HG02943 (cell line): ENCODE results near the gene MTRF1L.
"Not testable (repeated sequence)": the region's sequence is repeated elsewhere in the genome, so short reads cannot be mapped to it uniquely, and the experiment has no call there.

Experiments used
- ATAC-seq: cut with Tn5 transposase; IDR thresholded peaks from one replicate; pipeline ENCODE4 v1.9.1; 2021; ENCODE audit warnings: mild to moderate bottlenecking, low read depth, moderate library complexity; ENCODE audit not compliant: unreplicated experiment

Gene MTRF1L

GRCh38 chr6:153012856-153013255, 10.3 kb upstream of the MTRF1L start:
- ATAC-seq: no peak

- ATAC-seq: peak; percentile 5
Observed at GRCh38 chr6:153003366-153003690, 819 bp upstream of the MTRF1L start.

GRCh38 chr6:153001767-153002612, 519 bp downstream of the MTRF1L start:
- ATAC-seq: peak; percentile 23

GRCh38 chr6:153000790-153001189, 1.7 kb downstream of the MTRF1L start:
- not testable (repeated sequence) for ATAC-seq

GRCh38 chr6:153000243-153000642, 2.3 kb downstream of the MTRF1L start:
- ATAC-seq: no peak

GRCh38 chr6:152999538-152999937, 3.0 kb downstream of the MTRF1L start:
- ATAC-seq: not testable (repeated sequence)

- no peak for ATAC-seq
Observed at GRCh38 chr6:152993847-152994246, 8.7 kb downstream of the MTRF1L start.

GRCh38 chr6:152993431-152993830, 9.1 kb downstream of the MTRF1L start:
- ATAC-seq: no peak

- no peak for ATAC-seq
Observed at GRCh38 chr6:152986978-152987377, 15.5 kb downstream of the MTRF1L start.

- ATAC-seq: not testable (repeated sequence)
Observed at GRCh38 chr6:152985300-152985699, 17.2 kb downstream of the MTRF1L start.

GRCh38 chr6:152984513-152984872, 18.0 kb downstream of the MTRF1L start:
- ATAC-seq: peak; percentile 26

- ATAC-seq: peak; percentile 21
Observed at GRCh38 chr6:152983637-152984512, 18.6 kb downstream of the MTRF1L start.

GRCh38 chr6:152982904-152983636, 19.4 kb downstream of the MTRF1L start, which contains the start of gene FBXO5:
TSS of gene FBXO5 (minus strand) at chr6:152983041. CDS start at chr6:152982959, 82 bp downstream.
- ATAC-seq: peak; percentile 77

GRCh38 chr6:152981989-152982903, 20.3 kb downstream of the MTRF1L start:
- peak; percentile 4 for ATAC-seq

GRCh38 chr6:152981219-152981618, 21.3 kb downstream of the MTRF1L start:
- no peak for ATAC-seq

GRCh38 chr6:152980656-152981055, 21.9 kb downstream of the MTRF1L start:
- no peak for ATAC-seq

GRCh38 chr6:152979116-152979515, 23.4 kb downstream of the MTRF1L start:
- ATAC-seq: no peak

GRCh38 chr6:152978058-152978457, 24.5 kb downstream of the MTRF1L start:
- no peak for ATAC-seq

- ATAC-seq: no peak
Observed at GRCh38 chr6:152977556-152977955, 25.0 kb downstream of the MTRF1L start.

- no peak for ATAC-seq
Observed at GRCh38 chr6:152976749-152977148, 25.8 kb downstream of the MTRF1L start.
